ENCODE results near the gene PCNX4.

Gene PCNX4

DNA sequence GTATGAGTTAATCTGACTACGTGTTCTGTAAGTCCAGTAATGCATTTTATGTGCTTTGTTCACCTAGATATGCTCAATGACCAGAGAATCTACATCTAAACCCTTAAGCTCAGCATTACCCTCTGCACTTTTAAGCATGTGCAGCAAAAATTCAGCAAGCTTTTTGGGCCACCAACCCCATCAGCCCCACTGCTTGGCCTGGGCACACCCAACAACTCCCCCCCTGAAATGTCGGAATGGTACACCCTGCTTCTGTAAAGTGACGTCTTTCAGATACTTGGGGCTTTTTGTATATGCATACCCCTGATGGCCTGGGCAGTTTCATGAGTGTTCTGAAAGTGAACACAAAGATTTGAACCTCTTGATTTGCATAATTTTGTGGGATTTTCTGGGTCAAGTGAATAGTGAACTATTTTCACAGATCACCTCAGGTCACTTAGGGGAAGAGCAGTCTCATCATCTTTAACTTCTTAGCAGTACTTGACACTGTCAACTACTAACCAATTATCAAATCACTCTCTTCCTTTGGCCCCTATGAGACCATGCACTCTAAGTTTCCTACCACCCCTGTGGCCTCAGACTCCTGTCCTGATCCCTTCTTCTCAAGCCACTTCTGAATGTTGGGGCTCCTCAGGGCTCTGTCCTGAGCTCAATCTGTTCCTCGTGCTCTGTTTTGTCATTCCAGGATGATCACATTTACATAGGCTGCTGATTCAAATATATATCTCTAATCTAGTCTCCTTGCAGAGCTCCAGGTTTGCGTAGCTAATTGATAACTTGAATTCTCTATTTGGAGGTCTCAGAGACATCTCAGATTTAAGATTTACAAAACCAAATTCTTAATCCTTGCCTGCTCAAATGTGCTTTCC, 121.0 kb downstream of the PCNX4 start:
- DNase-seq, result no peak

DNA sequence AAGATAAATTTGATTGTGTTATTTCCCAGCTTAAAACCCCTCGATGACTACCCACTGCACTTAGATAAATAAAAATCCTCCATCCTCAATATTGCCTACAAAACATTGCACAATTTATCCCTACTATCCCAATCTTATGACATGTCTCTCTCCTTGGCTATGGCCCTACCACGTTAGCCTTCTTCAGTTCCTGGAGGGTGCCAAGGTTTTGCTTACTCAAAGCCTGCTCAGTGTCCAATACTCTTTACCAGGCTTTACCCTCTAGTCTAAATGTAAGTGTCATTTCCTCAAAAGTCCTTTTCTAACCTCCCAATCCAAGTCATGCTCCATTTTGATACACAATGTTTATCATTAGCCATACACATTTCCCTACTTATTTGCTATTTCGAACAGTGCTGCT, 122.3 kb downstream of the PCNX4 start:
- DNase-seq, result no peak

DNA sequence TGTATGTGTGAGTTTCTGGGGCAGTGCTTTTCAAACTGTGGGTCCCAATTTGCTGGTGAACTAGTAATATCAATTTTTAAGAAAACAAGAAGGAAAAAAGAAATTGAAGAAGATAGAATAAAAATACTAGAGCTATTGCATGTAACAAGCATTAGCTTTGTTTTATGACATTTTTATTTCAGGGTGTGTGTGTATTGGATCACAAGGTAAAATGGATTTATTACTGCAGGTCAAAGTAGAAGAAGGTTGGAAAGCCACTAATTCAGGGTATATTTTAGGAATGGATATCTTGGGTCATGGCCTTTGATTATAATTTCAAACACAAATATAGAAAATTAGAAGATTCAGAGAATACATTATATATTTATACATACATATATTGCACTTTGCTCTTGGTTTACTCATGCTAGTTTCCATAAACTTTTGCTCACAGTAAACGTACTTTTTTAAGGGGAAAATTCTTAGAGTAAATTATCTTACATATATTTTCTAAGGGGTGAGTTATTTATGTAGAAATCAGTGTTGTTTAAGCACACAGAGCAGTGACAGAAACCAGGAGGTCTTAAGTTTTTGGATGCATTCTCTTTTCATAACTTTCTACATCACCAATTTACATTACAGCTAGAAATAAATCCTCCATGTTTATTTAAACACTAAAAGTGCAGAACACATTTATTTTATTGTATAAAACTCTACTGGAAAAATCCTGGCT, 122.8 kb downstream of the PCNX4 start:
- DNase-seq, result no peak

DNA sequence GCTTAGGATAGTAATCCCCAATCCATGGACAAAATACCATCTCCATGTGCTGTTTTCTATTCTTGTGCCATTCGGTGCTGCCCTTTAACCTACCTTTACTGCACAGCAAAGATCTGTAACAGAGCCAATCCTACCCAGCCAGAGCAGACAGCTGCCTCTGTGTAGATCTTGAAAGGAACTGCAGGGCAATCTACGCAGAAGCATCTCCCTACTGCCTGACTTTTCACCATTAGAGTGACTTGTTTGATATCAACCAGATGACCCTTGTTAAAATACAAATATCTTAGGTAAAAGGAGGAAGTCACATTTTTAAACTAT, 123.4 kb downstream of the PCNX4 start:
- no peak for DNase-seq

DNA sequence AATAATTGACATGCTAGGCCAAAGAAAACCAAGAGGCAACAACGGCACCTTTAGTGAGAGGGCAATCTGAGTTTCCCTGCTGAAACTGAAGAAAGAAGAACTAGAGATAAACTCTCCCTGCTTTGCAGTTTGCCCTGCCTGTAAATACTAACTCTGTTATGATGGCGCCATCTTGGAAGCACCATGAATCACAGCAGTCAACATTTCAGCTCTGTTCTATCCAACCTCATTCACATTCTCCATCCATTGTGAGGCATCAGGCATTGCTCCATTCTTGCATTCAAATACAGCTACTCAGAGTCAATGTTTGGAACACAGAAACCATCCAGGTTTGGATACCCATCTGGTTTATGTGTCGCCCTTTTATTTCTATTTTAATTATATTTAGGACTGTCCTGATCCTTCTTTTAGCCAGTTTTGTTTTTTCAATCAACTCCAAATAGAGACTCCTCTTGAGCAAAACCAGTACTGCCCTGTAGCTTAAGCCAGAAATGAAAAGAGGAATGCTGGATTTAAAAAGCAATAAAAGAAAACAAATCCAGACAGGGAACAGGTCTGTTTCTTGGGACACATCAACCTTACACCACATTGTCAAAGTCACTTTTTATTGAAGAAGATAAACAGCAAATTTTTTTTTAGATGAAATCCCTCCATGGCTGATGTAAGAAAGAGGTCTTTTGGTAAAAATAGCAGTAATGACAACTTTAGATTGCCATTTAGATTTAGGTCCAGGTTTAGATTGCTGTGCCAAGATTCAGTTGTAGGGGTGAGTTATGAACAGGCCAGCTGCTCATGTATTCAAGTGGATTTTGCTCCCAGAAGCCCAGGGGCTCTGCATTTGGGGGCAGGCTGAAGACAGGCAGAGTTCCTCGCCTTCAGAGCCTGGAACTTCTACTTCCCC, 124.0 kb downstream of the PCNX4 start:
- no peak for DNase-seq

DNA sequence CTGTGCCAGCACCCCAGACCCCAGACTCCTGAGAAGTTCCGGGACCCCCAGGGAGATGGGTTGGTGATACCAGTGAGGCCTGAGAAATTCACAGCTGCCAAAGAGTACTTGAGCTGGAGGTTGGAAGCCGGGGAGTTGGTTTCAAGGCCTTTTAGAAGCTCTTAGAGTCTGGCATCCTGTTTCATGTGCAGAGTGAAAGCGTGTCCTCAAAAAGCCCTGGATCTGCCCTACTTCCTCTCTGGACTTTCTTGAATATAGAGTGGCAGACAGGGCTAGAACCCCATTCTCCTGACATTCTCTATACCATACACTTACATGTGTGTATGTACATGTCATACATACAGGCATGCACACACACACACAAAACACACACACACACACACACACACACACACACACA, 126.0 kb downstream of the PCNX4 start:
- DNase-seq, result no peak

Data from activated T-cell treated with anti-CD3 and anti-CD28 coated beads, Interleukin-2, amount 50 U/mL, for 1 hour (primary cell).